Pancreas (tissue), 10 donors: ENCODE measurements around the gene GEMIN2. TPM values are rescaled to one million over a fixed set of nuclear protein-coding genes. Genes with fewer than 3 reads are reported as not detected.

Experiments
- ATAC-seq, 4 donors: fragments of 200-7000 bp; cut with Tn5 transposase; one replicate each; pipeline versions ENCODE4 v1.8.0 to v1.9.1; 2020; ENCODE audit warnings: mild to moderate bottlenecking in 4 of 4, moderate library complexity in 4 of 4
- DNase-seq, 6 donors: peaks; one replicate each; pipeline ENCODE4 v3.0.0-alpha.2; 2020
- FAIRE-seq: peaks from 2 replicates; lab custom pipeline; 2012; peaks lifted over from hg19 to GRCh38; lab: Jason Lieb, UNC
- H3K27ac ChIP-seq, 4 donors: fragments of 200-600 bp; sonication (generic); 1 replicate in 3 of 4; 2 replicates in 1 of 4; pipeline versions ENCODE4 v1.5.0 to v1.8.0; 2020
- H3K27me3 ChIP-seq, 4 donors: fragments of 200-600 bp; one replicate each; pipeline ENCODE4 v1.8.0; 2021
- H3K36me3 ChIP-seq, 3 donors: fragments of 200-600 bp; sonication (generic) in 1 of 3; one replicate each; pipeline versions ENCODE4 v1.5.0 to v1.8.0; 2020 to 2021
- H3K4me1 ChIP-seq, 3 donors: fragments of 200-600 bp; one replicate each; pipeline ENCODE4 v1.8.0; 2021
- H3K4me3 ChIP-seq, 4 donors: fragments of 200-600 bp; sonication (generic) in 2 of 4; one replicate each; pipeline versions ENCODE4 v1.5.0 to v1.8.0; 2020 to 2021
- H3K9me3 ChIP-seq, 4 donors: fragments of 200-600 bp; one replicate each; pipeline ENCODE4 v1.8.0; 2021
- WGBS, 2 donors: extraction: QIAGEN DNeasy Blood & Tissue Kit; methylation state at CpG; one replicate each; pipeline ENCODE4 v1.1.7; 2013; 5-methylcytosine and 5-hydroxymethylcytosine counted together
- intact Hi-C, 3 donors: fragments of 100-400 bp; cut with DNase I; formaldehyde crosslinking; loops; one replicate each; pipeline versions ENCODE4 v1.11.1 to v1.14.2; 2022
- polyA plus RNA-seq, 2 donors: library from polyadenylated mRNA; stranded (reverse); fragments of 200-250 nt; gene quantifications; one replicate each; pipeline ENCODE4 v1.2.3, GENCODE V29; 2013
- total RNA-seq, 6 donors: library from RNA; stranded (reverse); fragmentation: NEBNext Ultra II Directional in 4 of 6; extraction: Animal tissue kit (Norgen Biotek cat#: 25700) in 4 of 6; gene quantifications; one replicate each; pipeline versions ENCODE4 v1.2.1 to v1.2.4, GENCODE V29; 2021 to 2023
- TF ChIP-seq, protein P1 (sequence below), 4 donors: fragments of 200-600 bp; sonication (generic) in 3 of 4; IDR thresholded peaks; one replicate each; pipeline versions ENCODE4 v1.5.0 to v1.8.0; 2021; ENCODE audit warnings: antibody characterized with exemption in 4 of 4
- donor health status: healthy with polysubstance abuse.
- donor health status: DM: no; HTN: no; CAD: no; lungs with moderate emphysema.
- donor health status: DM: no; HTN: no; CAD: no.
- donor health status: control.
- donor health status: control.
- donor health status: Bipolar disorder and iron deficiency.
- donor health status: DM: yes; HTN: yes; CAD: no.
- donor health status: DM: no; HTN: no; CAD: no.
- donor health status: DM: no; HTN: no; CAD: no.
- donor health status: DM: yes; HTN: yes; CAD: no.

The GEMIN2 gene
- total and polyA plus RNA-seq, 8 donors: 3.1 to 8.8 (median 4.7) TPM

GRCh38 chr14:39177168-39177545, 63.0 kb downstream of the GEMIN2 start:
- H3K27me3 ChIP-seq: no peaks in the 10 kb centered on the region
- no peak for DNase-seq
- no peak overlapping the region for H3K4me3 ChIP-seq
- intact Hi-C loops: no loop called here
- H3K9me3 ChIP-seq: no peaks in the 10 kb centered on the region
- peaks cover 8 to 11% (median 10%) of the 10 kb centered on the region in 3 donors for H3K4me1 ChIP-seq
- H3K36me3 ChIP-seq: peaks cover 16 to 54% (median 44%) of the 10 kb centered on the region in 3 donors
- 87 to 94% methylated on average over 9 of the region's 9 CpGs for WGBS, 2 donors
- TF ChIP-seq, protein P1, sequence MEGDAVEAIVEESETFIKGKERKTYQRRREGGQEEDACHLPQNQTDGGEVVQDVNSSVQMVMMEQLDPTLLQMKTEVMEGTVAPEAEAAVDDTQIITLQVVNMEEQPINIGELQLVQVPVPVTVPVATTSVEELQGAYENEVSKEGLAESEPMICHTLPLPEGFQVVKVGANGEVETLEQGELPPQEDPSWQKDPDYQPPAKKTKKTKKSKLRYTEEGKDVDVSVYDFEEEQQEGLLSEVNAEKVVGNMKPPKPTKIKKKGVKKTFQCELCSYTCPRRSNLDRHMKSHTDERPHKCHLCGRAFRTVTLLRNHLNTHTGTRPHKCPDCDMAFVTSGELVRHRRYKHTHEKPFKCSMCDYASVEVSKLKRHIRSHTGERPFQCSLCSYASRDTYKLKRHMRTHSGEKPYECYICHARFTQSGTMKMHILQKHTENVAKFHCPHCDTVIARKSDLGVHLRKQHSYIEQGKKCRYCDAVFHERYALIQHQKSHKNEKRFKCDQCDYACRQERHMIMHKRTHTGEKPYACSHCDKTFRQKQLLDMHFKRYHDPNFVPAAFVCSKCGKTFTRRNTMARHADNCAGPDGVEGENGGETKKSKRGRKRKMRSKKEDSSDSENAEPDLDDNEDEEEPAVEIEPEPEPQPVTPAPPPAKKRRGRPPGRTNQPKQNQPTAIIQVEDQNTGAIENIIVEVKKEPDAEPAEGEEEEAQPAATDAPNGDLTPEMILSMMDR (IDR thresholded peaks at IDR 0.05): no peak
- ATAC-seq: no peak
- FAIRE-seq: no peak
- H3K27ac ChIP-seq: no peak overlapping the region

DNA sequence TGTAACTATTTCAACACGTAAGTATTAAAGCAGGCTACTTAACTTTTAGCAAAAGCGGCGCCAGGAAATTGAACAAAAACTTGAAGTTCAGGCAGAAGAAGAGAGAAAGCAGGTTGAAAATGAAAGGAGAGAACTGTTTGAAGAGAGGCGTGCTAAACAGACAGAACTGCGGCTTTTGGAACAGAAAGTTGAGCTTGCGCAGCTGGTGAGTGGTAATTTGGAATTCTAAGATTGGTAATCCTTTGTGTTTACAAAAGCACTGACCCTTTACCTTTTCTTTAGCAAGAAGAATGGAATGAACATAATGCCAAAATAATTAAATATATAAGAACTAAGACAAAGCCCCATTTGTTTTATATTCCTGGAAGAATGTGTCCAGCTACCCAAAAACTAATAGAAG, 64.9 kb downstream of the GEMIN2 start:
- DNase-seq: no peak
- intact Hi-C loops: no loop called here
- H3K4me3 ChIP-seq: no peak overlapping the region
- no peaks in the 10 kb centered on the region for H3K27me3 ChIP-seq
- no peaks in the 10 kb centered on the region for H3K9me3 ChIP-seq
- no peak overlapping the region for H3K27ac ChIP-seq
- peaks cover 8 to 11% (median 10%) of the 10 kb centered on the region in 3 donors for H3K4me1 ChIP-seq
- TF ChIP-seq, protein P1 (IDR thresholded peaks at IDR 0.05): no peak
- ATAC-seq: no peak
- FAIRE-seq: no peak
- peaks cover 16 to 60% (median 44%) of the 10 kb centered on the region in 3 donors for H3K36me3 ChIP-seq
- WGBS, 2 donors: 96 to 97% methylated on average over 6 of the region's 6 CpGs

DNA sequence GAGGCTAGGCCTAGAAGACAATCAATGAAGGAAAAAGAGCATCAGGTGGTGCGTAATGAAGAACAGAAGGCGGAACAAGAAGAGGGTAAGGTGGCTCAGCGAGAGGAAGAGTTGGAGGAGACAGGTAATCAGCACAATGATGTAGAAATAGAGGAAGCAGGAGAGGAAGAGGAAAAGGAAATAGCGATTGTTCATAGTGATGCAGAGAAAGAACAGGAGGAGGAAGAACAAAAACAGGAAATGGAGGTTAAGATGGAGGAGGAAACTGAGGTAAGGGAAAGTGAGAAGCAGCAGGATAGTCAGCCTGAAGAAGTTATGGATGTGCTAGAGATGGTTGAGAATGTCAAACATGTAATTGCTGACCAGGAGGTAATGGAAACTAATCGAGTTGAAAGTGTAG, 66.4 kb downstream of the GEMIN2 start:
- intact Hi-C loops: no loop called here
- FAIRE-seq: no peak
- peaks cover 16 to 60% (median 44%) of the 10 kb centered on the region in 3 donors for H3K36me3 ChIP-seq

GRCh38 chr14:39181026-39181692, 67.0 kb downstream of the GEMIN2 start:
- Histone ChIP-seq H3K36me3 (peaks cover 16 to 60% (median 44%) of the 10 kb centered on the region in 3 donors), H3K4me1 (peaks cover 6 to 10% (median 7%) of the 10 kb centered on the region in 3 donors), H3K27me3 (no peaks in the 10 kb centered on the region), H3K4me3 (no peak overlapping the region), H3K27ac (no peak overlapping the region), H3K9me3 (no peaks in the 10 kb centered on the region)
- TF ChIP-seq, protein P1 (IDR thresholded peaks at IDR 0.05): no peak
- 94% methylated on average over 7 of the region's 7 CpGs for WGBS, 2 donors
- no peak for DNase-seq
- intact Hi-C loops: no loop called here
- no peak for FAIRE-seq
- no peak for ATAC-seq

More for the DNA sequence above, 66.4 kb downstream of the GEMIN2 start:
- H3K27ac ChIP-seq: no peak overlapping the region
- 86 to 90% methylated on average over 5 of the region's 5 CpGs for WGBS, 2 donors
- ATAC-seq: no peak
- peaks cover 8 to 11% (median 10%) of the 10 kb centered on the region in 3 donors for H3K4me1 ChIP-seq
- no peak overlapping the region for H3K4me3 ChIP-seq
- no peaks in the 10 kb centered on the region for H3K9me3 ChIP-seq
- H3K27me3 ChIP-seq: no peaks in the 10 kb centered on the region
- no peak for DNase-seq
- TF ChIP-seq, protein P1 (IDR thresholded peaks at IDR 0.05): no peak

DNA sequence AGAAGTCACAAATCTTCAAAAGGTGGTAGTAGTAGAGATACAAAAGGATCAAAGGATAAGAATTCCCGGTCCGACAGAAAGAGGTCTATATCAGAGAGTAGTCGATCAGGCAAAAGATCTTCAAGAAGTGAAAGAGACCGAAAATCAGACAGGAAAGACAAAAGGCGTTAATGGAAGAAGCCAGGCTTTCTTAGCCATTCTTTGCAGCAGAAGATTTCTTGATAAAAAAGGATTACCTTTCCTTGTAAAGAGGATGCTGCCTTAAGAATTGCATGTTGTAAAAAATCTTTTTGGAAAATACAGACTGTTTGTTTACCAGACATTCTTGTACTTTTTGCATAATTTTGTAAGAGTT, 67.5 kb downstream of the GEMIN2 start:
- Histone ChIP-seq H3K4me3 (no peak overlapping the region), H3K27me3 (no peaks in the 10 kb centered on the region), H3K36me3 (peaks cover 16 to 60% (median 42%) of the 10 kb centered on the region in 3 donors), H3K9me3 (no peaks in the 10 kb centered on the region), H3K4me1 (peaks cover under 1 to 5% (median 2%) of the 10 kb centered on the region in 3 donors), H3K27ac (no peak overlapping the region)
- 80 to 85% methylated on average over 5 of the region's 5 CpGs for WGBS, 2 donors
- intact Hi-C loops: no loop called here
- DNase-seq (no peak), FAIRE-seq (no peak), ATAC-seq (no peak)
- TF ChIP-seq, protein P1 (IDR thresholded peaks at IDR 0.05): no peak
